BLaER1 (cell line): ENCODE data around the gene CDT1.
"Not testable (repeated sequence)": the region's sequence is repeated elsewhere in the genome, so short reads cannot be mapped to it uniquely, and the experiment has no call there.

Experiments used
- H3K27ac ChIP-seq: shearing (Covaris generic); formaldehyde crosslinking; 2 replicates; pipeline ENCODE4 v1.8.1; 2022
- H3K27me3 ChIP-seq: shearing (Covaris generic); formaldehyde crosslinking; 2 replicates; pipeline ENCODE4 v1.8.1; 2022
- H3K36me3 ChIP-seq: shearing (Covaris generic); formaldehyde crosslinking; 2 replicates; pipeline ENCODE4 v1.8.1; 2022
- H3K4me1 ChIP-seq: shearing (Covaris generic); formaldehyde crosslinking; 2 replicates; pipeline ENCODE4 v1.8.1; 2022
- H3K4me2 ChIP-seq: shearing (Covaris generic); formaldehyde crosslinking; 2 replicates; pipeline ENCODE4 v1.8.1; 2022
- H3K4me3 ChIP-seq: shearing (Covaris generic); formaldehyde crosslinking; 2 replicates; pipeline ENCODE4 v1.8.1; 2022
- H3K9ac ChIP-seq: shearing (Covaris generic); formaldehyde crosslinking; 2 replicates; pipeline ENCODE4 v1.8.1; 2022
- H3K9me3 ChIP-seq: shearing (Covaris generic); formaldehyde crosslinking; 2 replicates; pipeline ENCODE4 v1.8.1; 2022
- H4K20me1 ChIP-seq: shearing (Covaris generic); formaldehyde crosslinking; 2 replicates; pipeline ENCODE4 v1.8.1; 2022
- Cebpa-rat ChIP-seq: shearing (Covaris generic); IDR thresholded peaks from 2 replicates; pipeline ENCODE4 v1.8.1; 2022

CDT1 gene

GRCh38 chr16:88767546-88768070 is 36.0 kb upstream of the CDT1 start:
- Histone ChIP-seq H3K27me3 (no peaks in the 10 kb centered on the region), H3K4me2 (peak overlapping the region; percentile 99), H3K9ac (peak overlapping the region; percentile 68), H3K36me3 (peaks cover 36% of the 10 kb centered on the region), H3K9me3 (no peaks in the 10 kb centered on the region), H3K27ac (peak overlapping the region; percentile 80), H3K4me1 (peaks cover 99% of the 10 kb centered on the region), H3K4me3 (peak overlapping the region; percentile 45), H4K20me1 (peaks cover 100% of the 10 kb centered on the region)
- no peak for TF ChIP-seq Cebpa-rat

GRCh38 chr16:88768071-88768783 is 35.4 kb upstream of the CDT1 start:
- Histone ChIP-seq H3K4me2 (peak overlapping the region; percentile 99), H3K36me3 (peaks cover 29% of the 10 kb centered on the region), H3K9ac (peak overlapping the region; percentile 68)

GRCh38 chr16:88769617-88770460 is 33.8 kb upstream of the CDT1 start:
- H3K4me2 ChIP-seq = peak overlapping the region; percentile 99
- H3K9ac ChIP-seq = peak overlapping the region; percentile 81
- peak overlapping the region; percentile 89 for H3K27ac ChIP-seq

More at GRCh38 chr16:88768071-88768783, 35.4 kb upstream of the CDT1 start:
- no peak for TF ChIP-seq Cebpa-rat
- H3K4me3 ChIP-seq = peak overlapping the region; percentile 45
- H4K20me1 ChIP-seq = peaks cover 100% of the 10 kb centered on the region
- no peaks in the 10 kb centered on the region for H3K9me3 ChIP-seq
- H3K27me3 ChIP-seq = no peaks in the 10 kb centered on the region
- H3K27ac ChIP-seq = peak overlapping the region; percentile 80
- H3K4me1 ChIP-seq = peaks cover 99% of the 10 kb centered on the region

GRCh38 chr16:88770461-88771293 is 32.9 kb upstream of the CDT1 start:
- peak overlapping the region; percentile 60 for H3K4me3 ChIP-seq
- H3K27me3 ChIP-seq = no peaks in the 10 kb centered on the region
- no peaks in the 10 kb centered on the region for H3K9me3 ChIP-seq
- peak; percentile 89 for TF ChIP-seq Cebpa-rat
- H4K20me1 ChIP-seq = peaks cover 100% of the 10 kb centered on the region
- peaks cover 7% of the 10 kb centered on the region for H3K36me3 ChIP-seq
- peak overlapping the region; percentile 89 for H3K27ac ChIP-seq
- peak overlapping the region; percentile 99 for H3K4me2 ChIP-seq
- peak overlapping the region; percentile 81 for H3K9ac ChIP-seq
- H3K4me1 ChIP-seq = peaks cover 99% of the 10 kb centered on the region

More at GRCh38 chr16:88769617-88770460, 33.8 kb upstream of the CDT1 start:
- peaks cover 99% of the 10 kb centered on the region for H3K4me1 ChIP-seq
- peaks cover 13% of the 10 kb centered on the region for H3K36me3 ChIP-seq
- peaks cover 100% of the 10 kb centered on the region for H4K20me1 ChIP-seq
- H3K9me3 ChIP-seq = no peaks in the 10 kb centered on the region
- peak overlapping the region; percentile 60 for H3K4me3 ChIP-seq
- TF ChIP-seq Cebpa-rat = no peak
- H3K27me3 ChIP-seq = no peaks in the 10 kb centered on the region

- Histone ChIP-seq H4K20me1 (peaks cover 100% of the 10 kb centered on the region), H3K9ac (peak overlapping the region; percentile 77), H3K4me2 (peak overlapping the region; percentile 99), H3K4me1 (peaks cover 99% of the 10 kb centered on the region), H3K9me3 (no peaks in the 10 kb centered on the region), H3K4me3 (peak overlapping the region; percentile 60), H3K27me3 (no peaks in the 10 kb centered on the region), H3K36me3 (peaks cover 7% of the 10 kb centered on the region), H3K27ac (peak overlapping the region; percentile 89)
- no peak for TF ChIP-seq Cebpa-rat
Measured at GRCh38 chr16:88771294-88771772, 32.3 kb upstream of the CDT1 start.

- Histone ChIP-seq H4K20me1 (peaks cover 100% of the 10 kb centered on the region), H3K36me3 (peaks cover 11% of the 10 kb centered on the region), H3K9ac (peak overlapping the region; percentile 77), H3K4me2 (peak overlapping the region; percentile 99), H3K27ac (peak overlapping the region; percentile 89), H3K4me3 (peak overlapping the region; percentile 60), H3K4me1 (peaks cover 99% of the 10 kb centered on the region)
- H3K9me3 ChIP-seq, H3K27me3 ChIP-seq: not testable (repeated sequence)
Measured at GRCh38 chr16:88771781-88772180, 31.8 kb upstream of the CDT1 start.

- Histone ChIP-seq H3K9ac (peak overlapping the region; percentile 65), H3K4me3 (no peak overlapping the region; the same call in 1 of the 2 replicates), H3K9me3 (no peaks in the 10 kb centered on the region), H3K4me1 (peaks cover 99% of the 10 kb centered on the region), H4K20me1 (peaks cover 100% of the 10 kb centered on the region), H3K36me3 (peaks cover 17% of the 10 kb centered on the region), H3K27me3 (no peaks in the 10 kb centered on the region), H3K27ac (peak overlapping the region; percentile 89), H3K4me2 (peak overlapping the region; percentile 99)
- TF ChIP-seq Cebpa-rat = no peak
Measured at GRCh38 chr16:88772871-88773811, 30.4 kb upstream of the CDT1 start.

GRCh38 chr16:88773812-88774291 is 29.7 kb upstream of the CDT1 start:
- Histone ChIP-seq H3K27me3 (no peaks in the 10 kb centered on the region), H3K9ac (peak overlapping the region; percentile 65), H3K36me3 (peaks cover 17% of the 10 kb centered on the region), H3K27ac (peak overlapping the region; percentile 89), H3K4me2 (peak overlapping the region; percentile 99), H3K4me3 (no peak overlapping the region; the same call in 1 of the 2 replicates), H3K4me1 (peaks cover 99% of the 10 kb centered on the region), H4K20me1 (peaks cover 100% of the 10 kb centered on the region), H3K9me3 (no peaks in the 10 kb centered on the region)
- TF ChIP-seq Cebpa-rat = no peak
